Activated CD4-positive, CD25-positive, alpha-beta regulatory T cell treated with anti-CD3 and anti-CD28 coated beads, Interleukin-2, amount 50 U/mL, for 16 hours (primary cell): Measurements from ENCODE around the gene NFATC4.

Experiments
- DNase-seq: peaks from one replicate; pipeline ENCODE4 v3.0.0-alpha.2; 2020; ENCODE audit warnings: low read depth, low spot score

The NFATC4 gene

DNA sequence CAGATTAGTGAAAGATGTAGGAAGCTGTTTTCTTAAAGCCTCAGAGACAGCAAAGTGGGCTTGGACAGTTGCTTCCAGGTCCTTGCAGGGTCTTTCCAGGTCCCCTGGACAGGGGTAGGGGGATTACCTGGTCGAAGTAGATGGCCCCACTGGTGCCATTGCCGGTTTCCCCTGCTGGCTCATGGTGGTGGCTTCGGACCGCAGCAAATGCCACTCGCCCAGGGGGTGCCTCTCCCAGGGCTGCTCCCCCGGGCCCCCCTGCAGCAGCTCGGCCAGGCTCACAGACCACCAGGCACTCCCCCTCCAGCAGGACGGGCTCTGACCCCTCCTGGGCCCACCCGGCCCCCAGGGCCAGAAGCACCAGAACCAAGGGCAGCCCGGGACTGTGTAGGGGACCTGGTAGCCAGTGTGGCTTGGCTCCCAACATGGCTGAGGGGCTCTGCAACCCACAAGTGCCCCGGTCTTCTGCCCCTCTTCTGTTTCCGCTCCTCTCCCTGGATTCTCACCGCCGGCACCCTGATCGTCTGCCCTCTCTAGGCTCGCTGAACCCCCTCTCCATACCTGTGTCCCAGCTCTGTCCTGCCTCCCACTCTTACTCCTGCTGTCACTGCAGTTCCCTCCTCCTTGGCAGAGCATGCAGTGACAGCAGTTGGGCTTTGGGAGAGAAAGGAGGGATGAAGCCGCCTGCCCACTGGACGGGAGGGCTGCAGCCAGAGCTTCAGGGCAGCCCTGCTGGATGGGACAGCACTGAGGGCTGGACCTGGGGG, 60.8 kb downstream of the NFATC4 start:
- DNase-seq = no peak
